ENCODE data around the gene DMWD.

DMWD gene

DNA sequence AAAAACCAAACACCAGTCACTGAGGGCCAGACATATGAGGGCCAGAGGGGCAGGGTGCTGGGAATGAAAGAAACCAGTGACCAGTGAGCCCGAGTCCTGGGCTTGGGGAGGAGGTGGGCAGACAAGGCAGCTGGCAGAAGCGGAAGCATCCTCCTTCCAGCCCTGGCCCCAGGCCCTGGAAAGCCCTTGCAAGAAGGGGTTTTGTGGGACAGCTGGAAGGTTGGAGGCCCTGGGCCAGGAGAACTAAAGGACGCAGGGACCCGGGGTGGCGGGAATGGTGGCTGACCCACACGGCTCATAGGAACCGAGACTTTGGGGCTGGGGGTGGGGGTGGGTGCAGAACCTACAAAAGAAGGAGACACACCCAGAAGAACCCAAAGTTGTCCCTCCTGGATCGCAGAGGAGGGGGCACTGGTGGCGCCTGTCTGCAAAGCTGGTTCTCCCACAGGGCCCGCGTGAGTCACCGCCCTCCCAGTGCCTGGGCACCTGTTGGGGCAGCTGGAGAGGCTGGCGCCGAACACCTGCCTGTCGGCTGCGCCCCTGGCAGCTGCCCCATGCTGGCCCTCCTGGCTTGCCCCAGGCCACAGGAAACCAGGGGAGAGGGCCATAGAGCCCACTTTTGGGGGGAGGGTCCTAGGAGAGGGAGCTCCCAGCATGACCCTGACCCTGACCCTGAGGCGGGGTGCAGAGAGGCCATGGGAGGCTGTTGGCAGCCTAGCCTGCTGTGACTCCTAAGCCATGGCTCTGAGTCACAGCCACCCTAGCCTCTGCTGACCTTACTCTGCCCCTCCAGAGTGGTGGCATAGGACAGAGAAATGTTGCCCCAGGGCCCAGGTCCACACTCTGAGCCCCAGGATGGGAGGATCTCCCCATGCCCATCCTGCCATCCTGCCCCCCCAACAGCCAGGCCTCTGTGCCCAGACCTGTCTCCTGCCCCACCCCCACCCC is 11.2 kb downstream of the DMWD start:
- FAIRE-seq (no peak), DNase-seq (ENCODE audit: insufficient read length, low spot score) (no peak)
- TF ChIP-seq CTCF (IDR thresholded peaks at IDR 0.05; ENCODE audit: insufficient read depth, missing control alignments) = no peak

GRCh38 chr19:45780448-45781213 is 12.0 kb downstream of the DMWD start:
- no peak for TF ChIP-seq CTCF (IDR thresholded peaks at IDR 0.05; ENCODE audit: insufficient read depth, missing control alignments)
- FAIRE-seq (no peak), DNase-seq (ENCODE audit: insufficient read length, low spot score) (no peak)

GRCh38 chr19:45780146-45780447 is 12.5 kb downstream of the DMWD start:
- FAIRE-seq = no peak
- TF ChIP-seq CTCF (IDR thresholded peaks at IDR 0.05; ENCODE audit: insufficient read depth, missing control alignments) = no peak
- DNase-seq (ENCODE audit: insufficient read length, low spot score) = no peak

- TF ChIP-seq CTCF (IDR thresholded peaks at IDR 0.05; ENCODE audit: insufficient read depth, missing control alignments) = peak; percentile 68
- DNase-seq (ENCODE audit: insufficient read length, low spot score) = no peak
- no peak for FAIRE-seq
Observed at GRCh38 chr19:45779231-45780145, 13.2 kb downstream of the DMWD start.

GRCh38 chr19:45778010-45778661 is 14.5 kb downstream of the DMWD start:
- FAIRE-seq (no peak), DNase-seq (ENCODE audit: insufficient read length, low spot score) (no peak)
- no peak for TF ChIP-seq CTCF (IDR thresholded peaks at IDR 0.05; ENCODE audit: insufficient read depth, missing control alignments)

DNA sequence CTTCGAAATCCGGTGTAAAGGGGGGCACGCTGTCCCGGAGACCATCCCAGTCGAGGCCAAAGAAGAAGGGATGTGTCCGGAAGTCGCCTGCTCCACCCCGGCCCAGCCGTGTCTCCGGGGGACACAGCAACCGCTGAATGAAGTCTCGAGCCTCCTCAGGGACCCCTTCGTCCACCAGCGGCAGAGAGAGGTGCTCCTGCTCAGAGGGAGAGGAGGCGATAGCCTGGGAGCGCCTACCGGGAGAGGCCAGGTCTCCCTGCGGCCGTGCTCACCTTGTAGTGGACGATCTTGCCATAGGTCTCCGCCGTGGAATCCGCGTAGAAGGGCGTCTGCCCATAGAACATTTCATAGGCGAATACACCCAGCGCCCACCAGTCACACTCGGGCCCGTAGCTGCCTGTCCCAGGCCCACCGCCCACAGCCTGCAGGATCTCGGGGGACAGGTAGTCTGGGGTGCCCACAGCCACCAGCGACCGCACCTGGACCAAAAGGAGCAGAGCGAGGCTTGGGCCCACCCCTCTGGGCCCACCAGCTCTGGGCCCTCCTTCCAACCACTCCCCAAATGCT is 15.2 kb downstream of the DMWD start:
- no peak for TF ChIP-seq CTCF (IDR thresholded peaks at IDR 0.05; ENCODE audit: insufficient read depth, missing control alignments)
- FAIRE-seq (no peak), DNase-seq (ENCODE audit: insufficient read length, low spot score) (no peak)

Measured in D721Med (cell line).